Stimulated activated CD8-positive, alpha-beta memory T cell treated with anti-CD3 and anti-CD28 coated beads, Interleukin-4, amount 100 ng/mL, for 4 hours (primary cell): Measurements from ENCODE around the gene ADGRV1.
"Not testable (repeated sequence)": the region's sequence is repeated elsewhere in the genome, so short reads cannot be mapped to it uniquely, and the experiment has no call there.

Experiments used
- DNase-seq, 2 donors: peaks; one replicate each; pipeline ENCODE4 v3.0.0-alpha.2; 2020; ENCODE audit warnings: low read depth in 2 of 2, low spot score in 1 of 2

Gene ADGRV1

GRCh38 chr5:90598293-90598692 lies 39.7 kb downstream of the ADGRV1 start:
- DNase-seq, result no peak

DNA sequence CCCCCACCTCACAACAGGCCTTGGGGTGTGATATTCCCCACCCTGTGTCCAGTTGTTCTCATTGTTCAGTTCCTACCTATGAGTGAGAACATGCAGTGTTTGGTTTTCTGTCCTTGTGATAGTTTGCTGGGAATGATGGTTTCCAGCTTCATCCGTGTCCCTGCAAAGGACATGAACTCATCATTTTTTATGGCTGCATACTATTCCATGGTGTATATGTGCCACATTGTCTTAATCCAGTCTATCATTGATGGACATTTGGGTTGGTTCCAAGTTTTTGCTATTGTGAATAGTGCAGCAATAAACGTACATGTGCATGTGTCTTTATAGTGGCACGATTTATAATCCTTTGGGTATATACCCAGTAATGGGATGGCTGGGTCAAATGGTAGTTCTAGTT lies 41.7 kb downstream of the ADGRV1 start:
- DNase-seq, result not testable (repeated sequence)

DNA sequence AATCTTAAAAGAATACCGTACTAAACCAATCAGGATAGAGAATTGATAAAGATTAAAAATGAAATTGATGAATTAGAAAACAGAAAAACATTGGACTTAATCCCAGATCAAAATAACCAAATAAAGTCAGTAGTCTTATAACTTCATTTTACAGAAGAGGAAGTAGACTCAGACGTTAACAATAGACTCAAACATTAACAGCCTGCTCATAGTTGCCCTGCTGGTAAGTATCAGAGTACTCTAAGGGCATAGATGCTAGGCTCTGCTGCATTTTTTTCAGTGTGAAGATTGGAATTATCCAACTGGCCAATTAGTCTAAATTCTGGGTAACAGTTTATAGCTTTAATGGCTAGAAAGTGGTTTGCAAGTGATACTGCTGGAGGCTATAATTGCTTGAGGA lies 42.9 kb downstream of the ADGRV1 start:
- DNase-seq, result no peak

DNA sequence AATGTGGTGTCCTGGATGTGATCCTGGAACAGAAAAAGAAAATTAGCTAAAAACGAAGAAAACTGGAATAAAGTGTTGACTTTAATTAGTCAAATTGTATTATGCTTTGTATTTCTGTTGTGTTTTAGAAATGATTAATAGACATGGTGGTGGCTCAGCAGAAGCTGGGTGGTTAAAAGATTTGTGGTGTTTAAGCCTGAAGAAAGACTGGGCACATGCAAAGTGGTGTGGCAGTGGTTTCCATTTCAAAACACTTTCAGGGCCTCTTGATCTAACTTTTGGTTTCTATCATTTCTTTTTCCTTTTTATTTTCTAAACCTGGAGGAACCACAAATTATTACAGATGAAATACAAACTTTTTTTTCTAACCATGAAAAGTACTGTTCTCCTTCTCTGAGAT lies 44.1 kb downstream of the ADGRV1 start:
- no peak for DNase-seq

DNA sequence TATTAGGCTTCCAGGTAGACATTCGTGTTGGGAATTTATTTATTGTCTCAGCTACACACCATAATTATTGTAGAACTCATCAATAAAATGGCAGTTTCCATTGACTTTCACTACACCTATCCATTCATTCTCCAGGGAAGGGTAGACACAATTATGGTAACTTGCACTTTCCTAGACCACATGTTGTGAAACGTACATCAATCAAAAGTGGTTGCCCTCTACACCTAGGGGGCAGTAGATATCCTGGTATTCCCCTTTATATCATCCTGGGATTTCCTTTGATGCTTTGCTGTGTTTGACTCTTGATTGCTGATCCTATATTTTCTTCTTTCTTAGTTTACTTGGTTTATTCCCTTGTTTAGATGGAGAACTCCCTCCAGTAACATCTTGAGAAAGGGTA lies 47.9 kb downstream of the ADGRV1 start:
- no peak for DNase-seq

GRCh38 chr5:90612919-90613318 lies 54.3 kb downstream of the ADGRV1 start:
- no peak for DNase-seq

DNA sequence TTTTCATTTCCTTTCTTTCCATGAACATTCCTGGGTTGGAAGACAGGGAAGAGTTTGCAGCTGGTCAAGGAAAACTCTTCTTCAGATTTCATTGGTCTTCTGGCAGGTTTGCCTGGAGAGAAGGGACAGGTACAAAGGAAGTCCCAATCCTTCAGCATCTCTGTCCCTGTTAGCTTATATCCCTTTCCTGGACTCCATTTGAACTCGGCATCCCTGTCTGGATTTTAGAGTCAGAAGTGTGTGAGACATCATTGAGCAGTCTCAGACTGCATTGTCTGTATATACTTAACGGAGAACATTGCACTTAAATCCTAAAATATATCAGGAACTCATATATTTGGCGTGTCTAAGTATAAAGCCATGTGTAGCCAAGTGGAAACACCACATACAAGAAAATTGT lies 54.9 kb downstream of the ADGRV1 start:
- no peak for DNase-seq

GRCh38 chr5:90613918-90614504 lies 55.4 kb downstream of the ADGRV1 start:
- DNase-seq, result no peak

DNA sequence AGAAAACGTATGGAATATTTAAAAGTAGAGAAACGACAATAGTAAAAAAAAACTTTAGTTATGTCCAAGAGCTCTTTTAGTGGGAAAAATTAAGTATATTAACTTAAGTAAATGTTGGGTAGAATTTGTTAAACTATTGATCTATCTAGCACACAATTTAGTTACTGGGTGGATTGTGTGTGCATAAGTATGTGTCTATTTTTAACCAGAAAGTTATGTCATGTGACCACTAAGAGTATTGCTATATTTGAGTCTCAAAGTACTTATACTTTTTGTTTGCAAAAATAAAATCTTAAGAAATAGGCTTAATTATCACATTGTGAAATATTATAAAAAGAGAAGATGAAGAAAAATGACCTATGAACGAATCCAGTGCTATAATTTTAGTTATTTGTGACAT lies 56.8 kb downstream of the ADGRV1 start:
- DNase-seq, result no peak

DNA sequence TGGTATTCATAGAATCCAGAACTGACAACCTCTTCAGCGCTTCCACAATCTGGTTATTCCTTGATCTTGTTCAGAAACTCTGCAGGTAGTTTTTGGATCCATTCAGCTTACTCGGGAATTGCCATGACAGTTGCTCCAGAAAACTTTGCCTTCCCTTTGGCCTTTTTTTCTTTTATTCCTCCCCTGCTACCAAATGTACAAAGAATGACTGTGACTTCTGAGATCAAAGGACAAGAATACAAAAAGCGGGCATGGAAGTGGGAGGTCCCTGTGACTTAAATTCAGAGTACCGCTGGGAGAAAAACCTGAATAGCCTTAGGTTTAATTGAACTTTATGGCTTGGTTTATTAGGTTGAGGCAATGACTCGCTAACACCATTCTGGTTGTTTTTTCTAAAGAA lies 59.5 kb downstream of the ADGRV1 start:
- DNase-seq, result no peak

GRCh38 chr5:90619762-90620161 lies 61.2 kb downstream of the ADGRV1 start:
- DNase-seq, result not testable (repeated sequence)

DNA sequence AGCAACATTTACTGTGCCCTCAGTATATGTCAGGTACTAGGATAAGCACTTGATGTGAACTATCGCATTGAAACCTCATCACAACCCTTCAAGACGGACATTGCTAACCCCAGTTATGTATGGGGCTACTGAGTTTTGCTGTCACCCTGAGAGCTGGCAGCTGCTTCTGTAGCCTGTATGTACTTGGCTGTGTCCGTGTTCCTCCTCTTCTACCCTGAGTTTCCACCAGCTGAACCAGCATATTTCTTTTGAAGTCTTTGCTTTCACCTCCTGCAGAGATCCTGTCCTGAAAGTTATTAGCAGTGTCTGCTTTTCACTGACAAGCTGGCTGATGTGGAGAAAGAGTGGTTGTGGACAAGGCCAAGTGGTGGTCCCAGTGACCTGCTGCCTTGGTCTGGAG lies 63.3 kb downstream of the ADGRV1 start:
- DNase-seq, result no peak

GRCh38 chr5:90626493-90626892 lies 67.9 kb downstream of the ADGRV1 start:
- no peak for DNase-seq

DNA sequence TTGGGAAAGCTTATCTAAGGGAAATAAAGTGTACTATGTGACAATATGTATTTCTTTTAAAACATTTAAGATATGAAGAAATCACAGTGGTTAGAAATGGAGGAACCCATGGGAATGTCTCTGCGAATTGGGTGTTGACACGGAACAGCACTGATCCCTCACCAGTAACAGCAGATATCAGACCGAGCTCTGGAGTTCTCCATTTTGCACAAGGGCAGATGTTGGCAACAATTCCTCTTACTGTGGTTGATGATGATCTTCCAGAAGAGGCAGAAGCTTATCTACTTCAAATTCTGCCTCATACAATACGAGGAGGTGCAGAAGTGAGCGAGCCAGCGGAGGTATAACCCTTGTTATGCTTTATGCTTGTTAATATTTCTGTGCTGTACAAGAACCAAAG lies 69.9 kb downstream of the ADGRV1 start:
- DNase-seq, result no peak

DNA sequence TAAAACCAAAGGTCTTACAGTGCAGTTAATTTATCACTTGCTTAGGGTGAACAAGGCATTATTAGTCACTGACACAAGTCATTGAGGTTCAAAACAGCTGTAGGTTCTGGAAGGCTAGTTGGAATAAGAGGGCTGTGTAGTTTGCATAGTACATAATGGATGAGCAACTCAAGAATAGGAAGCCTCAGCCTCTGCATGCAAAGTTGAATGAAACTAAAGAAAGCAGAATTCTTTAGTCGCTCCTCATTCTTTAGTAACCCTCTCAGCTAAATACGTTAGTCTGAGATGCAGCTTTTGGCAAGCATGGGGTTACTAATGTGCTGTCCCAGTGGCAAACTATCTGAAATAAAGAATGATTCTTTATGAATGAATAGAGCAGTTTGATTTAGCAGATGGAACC lies 74.2 kb downstream of the ADGRV1 start:
- no peak for DNase-seq

DNA sequence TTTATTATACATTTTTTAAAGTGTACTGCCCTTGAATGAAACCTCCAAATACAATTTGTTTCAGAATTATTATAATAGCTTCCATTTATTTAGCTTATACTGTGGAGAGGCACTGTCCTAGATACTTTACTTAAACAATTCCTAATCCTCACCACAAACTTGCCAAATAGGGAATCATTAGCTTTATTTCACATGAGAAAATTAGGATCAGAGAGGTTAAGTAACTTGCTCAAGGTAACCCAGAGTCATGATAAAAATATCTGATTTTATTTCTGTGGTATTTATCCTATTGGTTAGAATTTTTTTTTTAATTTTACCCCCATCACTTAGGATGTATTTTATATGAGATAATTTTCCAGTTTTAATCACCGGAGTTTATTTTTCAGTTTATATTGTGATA lies 78.4 kb downstream of the ADGRV1 start:
- no peak for DNase-seq

- no peak for DNase-seq
Observed at GRCh38 chr5:90637731-90638130, 79.1 kb downstream of the ADGRV1 start.

GRCh38 chr5:90638878-90639277 lies 80.3 kb downstream of the ADGRV1 start:
- no peak for DNase-seq

DNA sequence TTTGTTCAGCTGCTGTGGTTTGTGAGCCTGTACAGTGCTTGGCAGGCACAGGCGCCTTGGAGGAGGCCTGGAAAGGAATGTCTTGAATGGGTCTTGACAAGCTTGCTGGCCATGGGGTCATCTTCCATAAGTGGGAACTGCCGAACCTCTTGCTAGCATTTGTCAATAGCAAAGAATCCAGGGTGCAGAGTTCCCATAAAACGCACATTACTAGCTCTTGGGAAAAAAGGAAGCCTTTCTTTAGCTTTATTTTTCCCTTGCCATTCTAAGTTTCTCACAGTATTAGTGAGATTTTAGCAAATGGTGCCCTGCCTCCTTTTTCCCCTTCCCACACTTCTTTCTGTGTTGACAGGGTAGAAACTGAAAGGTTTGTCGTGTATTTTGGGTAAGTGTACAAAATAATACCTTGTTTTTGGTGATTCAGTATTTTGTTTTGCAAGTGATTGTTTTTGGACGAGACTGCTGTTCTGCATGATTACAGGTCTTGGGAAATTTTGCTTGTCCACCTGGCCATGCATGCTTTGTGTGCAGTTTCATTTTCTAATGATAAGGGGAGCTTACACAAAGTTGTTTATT lies 82.0 kb downstream of the ADGRV1 start:
- DNase-seq, result no peak

- no peak for DNase-seq
Observed at GRCh38 chr5:90641528-90641927, 82.9 kb downstream of the ADGRV1 start.

DNA sequence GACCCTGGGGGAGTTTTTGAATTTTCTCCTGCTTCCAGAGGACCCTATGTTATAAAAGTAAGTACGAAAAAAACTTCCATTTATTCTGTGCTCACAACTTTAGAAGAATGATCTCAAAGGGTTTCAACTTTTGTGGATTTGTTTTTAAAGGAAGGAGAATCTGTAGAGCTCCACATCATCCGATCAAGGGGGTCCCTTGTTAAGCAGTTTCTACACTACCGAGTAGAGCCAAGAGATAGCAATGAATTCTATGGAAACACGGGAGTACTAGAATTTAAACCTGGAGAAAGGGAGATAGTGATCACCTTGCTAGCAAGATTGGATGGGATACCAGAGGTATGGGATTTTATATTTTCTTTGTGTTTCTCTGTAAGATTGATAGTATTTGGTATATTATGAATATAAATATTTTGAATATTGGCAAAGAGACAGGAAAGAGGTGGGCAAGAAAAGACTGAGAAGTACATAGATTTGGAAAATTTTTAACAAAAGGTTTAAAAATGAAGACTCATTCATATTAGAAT lies 84.2 kb downstream of the ADGRV1 start:
- no peak for DNase-seq

GRCh38 chr5:90644132-90644531 lies 85.5 kb downstream of the ADGRV1 start:
- DNase-seq, result no peak

GRCh38 chr5:90645024-90645610 lies 86.5 kb downstream of the ADGRV1 start:
- DNase-seq, result no peak
